ENCODE measurements around the gene NAALADL1.
"Not testable (repeated sequence)": the region's sequence is repeated elsewhere in the genome, so short reads cannot be mapped to it uniquely, and the experiment has no call there.

NAALADL1 gene

DNA sequence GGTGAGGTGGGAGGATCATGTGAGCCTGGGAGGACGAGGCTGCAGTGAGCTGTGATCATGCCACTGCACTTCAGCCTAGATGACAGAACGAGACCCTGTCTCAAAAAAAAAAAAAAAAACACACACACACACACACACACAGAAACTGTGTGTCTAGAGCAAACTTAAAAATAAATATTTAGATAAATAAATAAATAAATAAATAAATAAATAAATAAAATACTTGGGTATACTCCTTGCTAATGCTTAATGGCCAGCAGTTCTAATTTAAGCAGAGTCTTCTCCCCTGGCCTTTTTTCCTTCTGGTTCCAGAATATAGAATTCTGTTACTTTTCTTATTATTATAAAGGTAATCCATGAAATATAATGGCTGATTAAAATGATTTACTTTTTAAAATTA lies 49.5 kb downstream of the NAALADL1 start:
- DNase-seq, result no peak

DNA sequence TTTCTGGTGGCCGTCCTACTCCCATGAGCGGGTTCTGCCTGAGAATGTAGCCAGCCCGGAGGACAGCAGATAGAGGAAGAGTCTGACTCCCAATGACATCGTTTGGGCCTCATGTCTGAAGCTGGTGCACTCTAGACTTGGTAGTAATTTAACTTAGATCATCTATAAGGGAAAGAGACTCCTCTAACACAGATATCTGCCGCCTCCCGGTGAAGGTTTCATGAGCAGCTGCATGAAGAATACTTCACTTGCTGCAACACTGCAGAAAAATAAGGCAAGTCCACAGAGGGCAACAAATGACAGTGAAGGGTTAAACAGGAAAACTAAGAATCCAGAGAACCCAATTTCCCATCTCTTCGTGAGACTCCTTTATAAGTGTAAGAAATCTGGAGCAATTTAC lies 50.3 kb downstream of the NAALADL1 start:
- DNase-seq, result no peak

DNA sequence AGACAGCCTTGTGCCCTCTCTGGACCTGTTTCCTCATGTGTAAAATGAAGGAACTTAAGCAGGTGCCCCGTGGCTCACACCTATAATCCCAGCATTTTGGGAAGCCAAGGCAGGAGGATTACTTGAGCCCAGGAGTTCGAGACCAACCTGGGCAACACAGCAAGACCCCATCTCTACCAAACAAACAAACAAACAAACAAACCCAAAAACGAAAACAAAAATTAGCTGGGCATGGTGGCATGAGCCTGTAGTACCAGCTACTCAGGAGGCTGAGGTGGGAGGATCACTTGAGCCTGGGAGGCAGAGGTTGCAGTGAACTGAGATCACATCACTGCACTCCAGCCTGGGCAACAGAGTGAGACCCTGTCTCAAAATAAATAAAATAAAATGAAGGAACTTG lies 54.4 kb downstream of the NAALADL1 start:
- DNase-seq, result not testable (repeated sequence)

DNA sequence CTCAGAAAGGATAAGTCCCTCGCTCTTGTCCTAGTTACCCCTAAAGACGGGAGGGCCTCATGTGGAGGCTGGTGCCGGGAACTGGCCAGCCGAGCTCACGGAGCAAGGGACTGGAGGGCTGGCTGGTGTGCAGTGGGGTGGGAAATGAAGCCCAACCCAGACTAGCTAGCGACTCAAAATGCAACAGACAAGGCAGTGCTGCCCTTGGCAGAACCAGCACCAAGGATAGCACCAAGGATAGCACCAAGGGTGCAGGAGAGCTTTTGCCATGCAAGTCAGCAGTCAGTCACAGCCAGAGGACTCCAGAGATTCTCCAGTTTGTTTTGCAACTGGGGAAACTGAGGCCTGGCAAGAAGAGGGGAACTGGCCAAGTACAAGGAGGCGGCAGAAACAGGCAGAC lies 55.1 kb downstream of the NAALADL1 start:
- DNase-seq, result no peak

DNA sequence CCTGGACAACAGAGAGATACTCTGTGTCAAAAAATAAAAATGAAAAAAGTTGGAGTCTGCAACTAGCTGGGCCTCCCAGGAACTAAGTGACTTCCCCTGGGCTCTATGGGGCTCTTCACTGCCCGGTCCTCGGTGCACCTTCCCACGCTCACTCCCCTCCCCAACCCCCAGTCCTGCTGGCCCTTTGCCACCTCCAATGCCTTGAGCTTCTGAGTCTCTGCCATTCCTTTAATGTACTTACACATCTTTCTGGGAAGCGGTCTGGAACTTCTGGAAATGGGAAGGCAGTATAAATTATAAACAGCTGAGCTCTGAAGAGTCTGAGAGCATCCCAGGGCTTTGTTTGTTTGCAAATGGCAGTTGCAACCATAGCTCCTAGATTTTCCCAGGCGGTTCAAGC lies 55.6 kb downstream of the NAALADL1 start:
- DNase-seq, result no peak

DNA sequence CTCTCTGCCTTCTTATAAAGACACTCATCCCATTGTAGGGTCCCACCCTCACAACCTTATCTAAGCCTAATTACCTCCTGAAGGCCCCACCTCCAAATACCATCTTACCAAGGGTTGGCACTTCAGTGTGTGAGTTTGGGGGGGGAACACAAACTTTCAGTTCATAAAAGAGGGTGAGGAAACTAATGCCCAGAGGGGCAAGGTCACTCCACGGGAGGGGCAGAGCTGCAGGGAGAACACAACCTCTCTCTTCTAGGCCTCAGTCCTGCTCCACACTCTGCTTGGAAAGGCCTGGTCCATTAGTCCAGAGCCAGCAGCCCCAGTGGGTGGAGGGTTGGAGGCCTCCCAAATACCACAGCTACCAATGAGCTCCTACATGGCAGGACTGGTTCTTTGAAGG lies 58.9 kb downstream of the NAALADL1 start:
- DNase-seq, result no peak

DNA sequence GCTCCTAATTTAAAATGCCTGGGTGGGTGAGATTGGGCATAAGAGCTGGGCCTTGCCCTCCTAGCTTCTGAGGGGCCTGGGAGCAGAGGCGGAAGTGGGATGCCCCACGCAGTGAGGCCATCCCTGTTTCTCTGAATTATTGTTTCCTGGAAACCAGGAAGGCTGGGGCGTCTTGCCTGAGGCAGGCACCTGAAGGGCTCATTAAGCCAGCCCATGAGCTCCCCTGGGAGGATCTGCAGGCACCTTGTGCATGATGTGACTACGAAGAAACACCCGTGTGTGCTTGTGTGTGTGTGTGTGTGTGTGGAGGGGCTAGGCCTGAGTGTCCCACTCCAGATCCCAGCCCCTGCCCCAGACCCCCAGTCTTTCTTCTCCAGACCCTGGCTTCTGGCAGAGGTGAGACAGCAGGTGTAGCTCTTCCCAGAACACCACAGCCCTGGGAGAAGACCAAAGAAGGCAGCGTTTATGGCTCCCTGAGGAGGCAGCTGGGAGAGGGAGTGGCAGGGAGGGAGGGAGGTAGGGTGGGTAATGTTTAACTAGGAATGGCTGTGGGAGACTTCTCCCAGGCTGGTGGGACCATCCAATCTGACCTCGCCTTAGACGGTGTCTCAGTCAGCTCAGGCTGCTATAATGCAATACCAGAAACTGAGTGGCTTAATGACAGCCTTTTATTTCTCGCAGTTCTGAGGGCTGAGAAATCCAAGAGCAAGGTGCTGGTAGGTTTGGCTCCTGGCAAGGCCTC lies 59.5 kb downstream of the NAALADL1 start:
- DNase-seq, result no peak

DNA sequence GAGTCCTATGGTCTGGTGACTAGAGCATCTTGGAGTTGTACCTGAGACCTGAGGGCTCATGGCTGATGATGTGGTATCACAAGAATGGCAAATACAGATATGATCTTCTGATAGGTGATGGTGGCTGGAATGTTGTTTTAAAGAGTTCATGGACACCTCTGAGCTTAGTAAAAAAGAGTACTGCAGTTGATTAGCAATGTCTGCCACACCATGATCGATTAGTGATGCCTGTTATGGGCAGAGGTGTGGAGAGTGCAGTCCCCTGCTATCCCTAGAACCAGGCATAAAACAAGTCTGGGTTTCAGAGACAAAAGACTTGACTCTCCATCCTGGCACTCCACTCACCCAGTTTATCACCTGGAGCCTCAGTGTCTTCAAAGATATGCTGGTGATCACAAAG lies 60.2 kb downstream of the NAALADL1 start:
- DNase-seq, result no peak

DNA sequence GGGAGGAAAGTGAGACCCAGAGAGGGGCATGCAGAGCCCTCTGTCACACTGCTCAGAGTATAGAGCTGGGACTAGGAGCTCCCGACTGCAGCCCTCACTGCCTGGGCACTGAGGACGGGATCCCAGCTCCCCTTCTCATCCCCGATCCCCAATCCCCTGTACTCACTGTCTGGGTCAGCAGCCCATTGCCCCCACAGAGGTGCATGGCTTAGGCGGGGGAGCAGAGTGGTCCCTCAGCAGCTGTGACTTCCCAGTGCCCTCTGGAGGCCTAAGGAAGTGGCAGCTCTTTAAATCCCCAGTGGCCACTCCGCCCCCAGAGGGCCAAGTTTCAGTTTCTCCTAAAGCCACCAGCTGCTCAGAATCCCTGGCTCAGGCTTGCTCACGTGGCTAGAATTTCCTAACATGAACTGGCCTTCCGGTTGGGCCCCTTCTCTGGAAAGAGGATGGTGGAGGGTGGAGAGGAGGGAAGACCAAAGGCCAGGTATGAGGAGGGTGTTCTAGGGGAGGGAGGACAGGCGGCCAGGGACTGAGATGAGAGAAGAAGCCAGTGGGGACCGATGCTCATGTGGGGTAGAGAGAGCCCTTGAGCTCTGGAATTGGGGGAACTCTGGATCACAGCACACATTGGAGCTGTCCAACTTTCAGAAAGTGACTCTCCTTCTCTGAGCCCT lies 61.5 kb downstream of the NAALADL1 start, which contains the start of gene BATF2:
BATF2 (minus strand) TSS at position 262 of the 671 bp plus-strand sequence; CDS start at position 205, 57 bp downstream.
- DNase-seq, result no peak

DNA sequence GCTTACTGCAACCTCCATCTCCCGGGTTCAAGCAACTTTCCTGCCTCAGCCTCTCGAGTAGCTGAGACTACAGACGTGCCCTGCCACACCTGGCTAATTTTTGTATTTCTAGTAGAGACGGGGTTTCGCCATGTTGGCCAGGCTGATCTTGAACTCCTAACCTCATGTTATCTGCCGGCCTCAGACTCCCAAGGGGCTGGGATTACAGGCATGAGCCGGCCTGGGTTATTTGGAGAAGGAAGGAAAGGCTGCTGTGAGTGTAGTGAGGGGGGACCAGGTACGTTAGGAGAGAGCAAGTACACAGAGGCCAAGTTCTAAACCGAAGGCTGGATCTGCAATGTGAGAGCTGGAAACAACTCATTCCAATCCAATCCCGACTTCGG lies 62.0 kb downstream of the NAALADL1 start:
- no peak for DNase-seq
